GM12892 (cell line): ENCODE data around the gene CLCN4. TPM values are rescaled to one million over a fixed set of nuclear protein-coding genes. Genes with fewer than 3 reads are reported as not detected.

Source experiments
- DNase-seq: peaks from one replicate; pipeline ENCODE4 v3.0.0; 2011; ENCODE audit not compliant: insufficient read length
- FAIRE-seq: peaks from 2 replicates; lab custom pipeline; 2011; peaks lifted over from hg19 to GRCh38; lab: Jason Lieb, UNC
- POLR2A ChIP-seq: IDR thresholded peaks from 2 replicates; pipeline ENCODE4 v1.6.1; 2011; ENCODE audit warnings: low read depth, low read length, control low read depth
- POLR2AphosphoS5 ChIP-seq: IDR thresholded peaks from 2 replicates; pipeline ENCODE4 v1.6.1; 2011; ENCODE audit warnings: low read depth, low read length, control low read depth
- TAF1 ChIP-seq: IDR thresholded peaks from 2 replicates; pipeline ENCODE4 v1.6.1; 2011; ENCODE audit warnings: low read depth, mild to moderate bottlenecking, control low read depth, low read length, borderline replicate concordance
- polyA plus RNA-seq: library from polyadenylated mRNA; unstranded; fragments of >200 nt; gene quantifications from one replicate; pipeline ENCODE4 v1.2.1, GENCODE V29; 2012; ENCODE audit warnings: missing spikeins, inconsistent platforms; ENCODE audit not compliant: missing spikeins

The CLCN4 gene
- polyA plus RNA-seq: 0.74 TPM

- DNase-seq (no peak), FAIRE-seq (peak; percentile 84)
- TF ChIP-seq POLR2A (no peak), TAF1 (no peak), POLR2AphosphoS5 (no peak)
These were observed at the start of gene CLCN4 for GRCh38 chrX:10156199-10157031. CLCN4 (plus strand) TSS chrX:10156975; CDS start chrX:10185033, 28,058 bp downstream.

GRCh38 chrX:10107483-10107882, 49.3 kb upstream of the CLCN4 start:
- no peak for FAIRE-seq
- TF ChIP-seq TAF1: no peak
- no peak for TF ChIP-seq POLR2A
- no peak for TF ChIP-seq POLR2AphosphoS5
- no peak for DNase-seq

DNA sequence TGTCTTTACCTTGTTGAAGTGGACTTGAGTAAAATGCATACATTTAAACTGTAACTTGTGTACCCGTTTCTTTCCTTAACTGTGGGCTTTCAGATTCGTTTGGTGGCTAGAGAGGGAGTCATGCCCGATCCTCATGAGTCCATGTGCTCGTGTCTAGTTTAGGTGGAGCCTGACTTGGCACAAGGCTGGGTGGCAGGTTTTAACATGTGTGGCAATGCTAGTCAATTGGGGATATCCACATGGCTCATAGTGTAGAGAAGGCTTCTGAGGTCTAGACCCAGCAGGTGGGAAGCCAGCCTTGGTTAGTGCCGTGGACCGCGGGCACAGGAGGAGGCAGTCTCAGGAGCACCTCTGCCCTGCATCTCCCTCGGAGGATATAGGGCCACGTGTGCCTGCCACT, 48.5 kb upstream of the CLCN4 start:
- FAIRE-seq (no peak), DNase-seq (no peak)
- TF ChIP-seq POLR2A (no peak), TAF1 (no peak), POLR2AphosphoS5 (no peak)

DNA sequence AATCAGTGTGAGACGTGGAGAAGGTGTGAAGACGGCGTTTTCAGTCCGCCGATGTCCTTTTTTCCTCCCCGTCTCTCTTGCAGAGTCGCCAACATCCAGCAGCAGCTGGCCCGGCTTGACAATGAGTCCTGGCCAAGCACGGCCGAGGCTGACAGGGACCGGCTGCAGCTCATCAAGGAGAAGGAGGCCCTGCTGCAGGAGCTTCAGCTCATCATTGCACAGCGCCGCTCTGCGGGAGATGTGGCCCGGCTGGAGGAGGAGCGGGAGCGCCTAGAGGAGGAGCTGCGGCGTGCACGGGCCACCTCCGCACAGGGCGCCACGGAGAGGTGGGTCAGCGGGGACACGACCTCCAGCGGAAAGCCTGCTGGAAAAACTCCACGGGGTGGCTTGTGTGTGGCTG, 47.1 kb upstream of the CLCN4 start:
- TF ChIP-seq POLR2A: no peak
- TF ChIP-seq POLR2AphosphoS5: no peak
- TF ChIP-seq TAF1: no peak
- no peak for FAIRE-seq
- no peak for DNase-seq

- FAIRE-seq: no peak
- DNase-seq: no peak
These were observed 46.3 kb upstream of the CLCN4 start for GRCh38 chrX:10110316-10110935.

DNA sequence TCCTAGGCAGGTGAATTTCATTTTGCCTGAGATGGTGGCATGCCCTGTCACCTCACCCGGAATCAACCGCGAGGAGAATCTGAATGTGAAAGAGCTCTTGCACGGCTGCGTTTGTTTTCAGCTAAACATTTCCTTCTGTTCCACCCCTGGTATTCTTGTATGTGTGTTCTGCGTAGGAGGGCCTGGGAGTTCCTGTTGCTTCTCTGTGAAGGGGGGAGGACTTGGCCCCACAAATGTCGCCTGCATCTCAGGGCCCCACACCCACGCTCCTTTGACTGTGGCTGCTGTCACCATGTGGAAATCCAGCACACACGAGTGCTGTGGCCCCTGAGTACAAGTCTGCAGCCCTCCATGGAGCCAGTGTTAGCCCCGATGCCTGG, 45.8 kb upstream of the CLCN4 start:
- TF ChIP-seq POLR2A (no peak), TAF1 (no peak), POLR2AphosphoS5 (no peak; the same call in 1 of the 2 replicates)
- DNase-seq (peak; percentile 47), FAIRE-seq (peak; percentile 86)

More at GRCh38 chrX:10110316-10110935, 46.3 kb upstream of the CLCN4 start:
- no peak for TF ChIP-seq POLR2A
- TF ChIP-seq POLR2AphosphoS5: no peak; the same call in 1 of the 2 replicates
- no peak for TF ChIP-seq TAF1

- DNase-seq: no peak
- TF ChIP-seq POLR2A: peak; percentile 69; the same call in 1 of the 2 replicates
- TF ChIP-seq POLR2AphosphoS5: no peak; the same call in 1 of the 2 replicates
- peak; percentile 83 for FAIRE-seq
These were observed 45.2 kb upstream of the CLCN4 start for GRCh38 chrX:10111364-10112148.

DNA sequence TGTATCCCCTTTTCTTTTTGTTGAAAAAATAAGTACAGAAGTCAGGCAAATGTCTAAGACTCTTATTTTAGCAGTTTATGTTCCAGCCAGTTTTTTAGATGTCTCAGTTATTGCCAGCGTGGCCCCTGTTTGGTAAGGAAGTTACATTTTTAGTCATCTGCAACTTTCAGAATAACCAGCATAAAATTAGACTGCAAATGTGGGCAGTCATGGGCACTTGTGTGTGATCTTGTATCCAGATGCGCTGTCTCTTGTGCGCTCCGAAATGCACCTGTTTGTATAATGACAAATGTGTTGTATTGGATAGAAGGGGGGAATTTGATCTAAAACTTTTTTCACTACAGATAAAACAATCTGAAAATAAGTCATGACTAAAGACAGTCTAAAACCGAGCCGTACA, 44.3 kb upstream of the CLCN4 start:
- FAIRE-seq: no peak
- TF ChIP-seq POLR2AphosphoS5 (no peak), POLR2A (no peak), TAF1 (no peak)
- DNase-seq: no peak

DNA sequence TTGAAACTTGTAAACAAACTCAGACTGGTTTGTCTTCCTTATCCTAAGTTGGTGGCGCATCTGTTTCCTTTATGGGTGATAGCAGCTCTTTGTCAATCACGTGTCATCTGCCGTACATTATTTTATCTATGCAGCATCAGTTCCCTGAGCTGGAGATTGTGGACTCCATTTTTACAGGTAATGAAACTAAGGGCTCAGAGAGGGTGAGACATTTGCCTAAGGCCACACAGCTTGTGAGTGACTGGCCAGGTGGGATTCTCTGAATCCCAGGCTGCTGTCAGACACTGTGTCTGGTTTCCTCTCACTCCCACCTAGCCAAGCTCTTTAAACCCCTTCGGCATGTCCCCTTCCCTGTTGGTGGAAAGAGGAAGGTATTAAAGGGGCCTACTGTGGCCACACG, 41.7 kb upstream of the CLCN4 start:
- no peak for DNase-seq
- TF ChIP-seq TAF1 (no peak), POLR2AphosphoS5 (no peak), POLR2A (no peak)
- FAIRE-seq: no peak

GRCh38 chrX:10117301-10117700, 39.5 kb upstream of the CLCN4 start:
- FAIRE-seq: no peak
- TF ChIP-seq POLR2A: no peak
- no peak for TF ChIP-seq TAF1
- no peak for TF ChIP-seq POLR2AphosphoS5
- no peak for DNase-seq

DNA sequence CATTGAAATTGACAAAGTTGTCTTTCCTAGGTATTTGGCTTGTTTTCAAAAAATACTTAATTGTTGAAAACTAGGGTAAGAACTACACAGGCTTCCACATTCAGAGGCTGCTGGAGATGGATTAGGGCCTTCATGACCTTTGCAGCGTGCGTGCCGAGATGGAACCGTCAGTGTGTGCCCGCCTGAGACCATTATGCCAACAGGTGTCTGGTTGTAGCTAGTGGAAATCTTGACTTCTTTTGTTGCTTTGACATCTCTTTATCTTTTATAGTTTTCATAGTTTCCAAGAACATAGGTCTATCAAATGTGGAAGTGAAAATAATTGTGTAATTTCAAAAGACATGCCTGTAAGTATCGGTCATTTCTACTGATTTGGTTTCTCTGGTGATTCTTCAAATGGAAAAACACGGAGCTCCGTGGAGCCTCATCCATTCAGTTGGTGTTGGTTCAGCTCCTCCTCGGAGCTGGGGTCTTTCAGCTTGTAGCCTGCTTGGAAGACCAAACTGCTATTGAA, 38.9 kb upstream of the CLCN4 start:
- DNase-seq (no peak), FAIRE-seq (no peak)

More for the DNA sequence above, 38.9 kb upstream of the CLCN4 start:
- TF ChIP-seq POLR2A: no peak
- no peak for TF ChIP-seq TAF1
- TF ChIP-seq POLR2AphosphoS5: no peak
